Measurements from ENCODE around the gene CPZ. TPM values are rescaled to one million over a fixed set of nuclear protein-coding genes. Genes with fewer than 3 reads are reported as not detected.

CPZ gene
- total RNA-seq, 1 donor from 2014 or later = 3.5 TPM

- Histone ChIP-seq H3K27ac (no peak overlapping the region), H3K4me1 (no peaks in the 10 kb centered on the region), H3K4me3 (no peak overlapping the region), H3K9me3 (no peaks in the 10 kb centered on the region), H3K27me3 (no peaks in the 10 kb centered on the region), H3K36me3 (no peaks in the 10 kb centered on the region)
- peak in 1 of 2 donors; percentile 21 for DNase-seq (ENCODE audit: low spot score in 2 of 2)
- no peak for TF ChIP-seq CTCF (IDR thresholded peaks at IDR 0.05)
- intact Hi-C loops (cut with DNase I) = no loop called here
Observed at GRCh38 chr4:8648296-8648695, 55.7 kb downstream of the CPZ start.

GRCh38 chr4:8648816-8649630, 56.5 kb downstream of the CPZ start:
- peak in 1 of 2 donors; percentile 35 for DNase-seq (ENCODE audit: low spot score in 2 of 2)
- intact Hi-C loops (cut with DNase I) = no loop called here

GRCh38 chr4:8649631-8650361, 57.2 kb downstream of the CPZ start:
- H3K27me3 ChIP-seq = no peaks in the 10 kb centered on the region

More at GRCh38 chr4:8648816-8649630, 56.5 kb downstream of the CPZ start:
- Histone ChIP-seq H3K36me3 (no peaks in the 10 kb centered on the region), H3K27me3 (no peaks in the 10 kb centered on the region), H3K9me3 (no peaks in the 10 kb centered on the region), H3K27ac (no peak overlapping the region), H3K4me3 (no peak overlapping the region), H3K4me1 (no peaks in the 10 kb centered on the region)
- no peak for TF ChIP-seq CTCF (IDR thresholded peaks at IDR 0.05)

GRCh38 chr4:8651661-8652180, 59.2 kb downstream of the CPZ start:
- no peak for TF ChIP-seq CTCF (IDR thresholded peaks at IDR 0.05)
- intact Hi-C loops (cut with DNase I) = no loop called here
- H3K36me3 ChIP-seq = no peaks in the 10 kb centered on the region
- H3K4me1 ChIP-seq = no peaks in the 10 kb centered on the region
- no peak overlapping the region for H3K27ac ChIP-seq
- H3K4me3 ChIP-seq = no peak overlapping the region
- peak in 1 of 2 donors; percentile 43 for DNase-seq (ENCODE audit: low spot score in 2 of 2)
- no peaks in the 10 kb centered on the region for H3K27me3 ChIP-seq
- H3K9me3 ChIP-seq = no peaks in the 10 kb centered on the region

More at GRCh38 chr4:8649631-8650361, 57.2 kb downstream of the CPZ start:
- DNase-seq (ENCODE audit: low spot score in 2 of 2) = peak in 1 of 2 donors; percentile 33
- TF ChIP-seq CTCF (IDR thresholded peaks at IDR 0.05) = no peak
- no peaks in the 10 kb centered on the region for H3K4me1 ChIP-seq
- H3K9me3 ChIP-seq = no peaks in the 10 kb centered on the region
- H3K36me3 ChIP-seq = no peaks in the 10 kb centered on the region
- H3K4me3 ChIP-seq = no peak overlapping the region
- no peak overlapping the region for H3K27ac ChIP-seq
- intact Hi-C loops (cut with DNase I) = no loop called here

- Histone ChIP-seq H3K4me3 (no peak overlapping the region), H3K9me3 (no peaks in the 10 kb centered on the region), H3K27me3 (no peaks in the 10 kb centered on the region), H3K4me1 (no peaks in the 10 kb centered on the region), H3K36me3 (no peaks in the 10 kb centered on the region), H3K27ac (no peak overlapping the region)
- peak in 1 of 2 donors; percentile 30 for DNase-seq (ENCODE audit: low spot score in 2 of 2)
- intact Hi-C loops (cut with DNase I) = no loop called here
- no peak for TF ChIP-seq CTCF (IDR thresholded peaks at IDR 0.05)
Observed at GRCh38 chr4:8652181-8653078, 59.9 kb downstream of the CPZ start.

Measured in ascending aorta (tissue), 2 donors.